ENCODE data around the gene GAK.

DNA sequence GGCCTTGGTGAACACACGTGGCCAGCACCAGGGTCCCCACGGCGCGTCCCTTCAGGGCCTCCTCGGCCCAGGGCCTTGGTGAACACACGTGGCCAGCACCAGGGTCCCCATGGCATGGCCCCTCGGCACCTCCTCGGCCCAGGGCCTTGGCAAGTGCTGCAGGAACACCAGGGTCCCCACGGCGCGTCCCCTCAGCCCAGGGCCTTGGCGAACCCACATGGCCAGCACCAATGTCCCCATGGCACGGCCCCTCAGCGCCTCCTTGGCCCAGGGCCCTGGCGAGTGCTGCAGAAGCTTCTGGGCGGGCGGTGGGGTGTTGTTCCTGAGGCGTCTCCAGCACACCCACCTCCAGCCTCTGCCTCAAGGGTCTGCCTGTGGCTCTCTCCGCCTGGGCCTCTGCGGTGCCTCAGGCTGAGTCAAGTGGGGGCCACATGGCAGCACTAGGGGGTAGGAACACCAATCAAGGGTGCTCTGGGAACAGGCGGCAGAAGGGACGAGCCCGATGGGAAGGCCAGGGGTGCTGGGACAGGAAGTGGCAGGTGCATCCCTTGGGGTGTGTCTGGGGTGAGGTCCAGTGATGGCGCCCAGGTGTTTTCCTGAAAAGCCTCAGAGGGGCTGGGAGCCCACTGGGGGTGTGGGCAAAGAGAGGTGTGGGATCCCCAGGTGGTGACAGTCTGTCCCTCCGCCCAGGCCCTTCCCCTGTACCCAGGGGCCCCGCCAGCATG is 64.4 kb downstream of the GAK start:
- TF ChIP-seq, protein P1, sequence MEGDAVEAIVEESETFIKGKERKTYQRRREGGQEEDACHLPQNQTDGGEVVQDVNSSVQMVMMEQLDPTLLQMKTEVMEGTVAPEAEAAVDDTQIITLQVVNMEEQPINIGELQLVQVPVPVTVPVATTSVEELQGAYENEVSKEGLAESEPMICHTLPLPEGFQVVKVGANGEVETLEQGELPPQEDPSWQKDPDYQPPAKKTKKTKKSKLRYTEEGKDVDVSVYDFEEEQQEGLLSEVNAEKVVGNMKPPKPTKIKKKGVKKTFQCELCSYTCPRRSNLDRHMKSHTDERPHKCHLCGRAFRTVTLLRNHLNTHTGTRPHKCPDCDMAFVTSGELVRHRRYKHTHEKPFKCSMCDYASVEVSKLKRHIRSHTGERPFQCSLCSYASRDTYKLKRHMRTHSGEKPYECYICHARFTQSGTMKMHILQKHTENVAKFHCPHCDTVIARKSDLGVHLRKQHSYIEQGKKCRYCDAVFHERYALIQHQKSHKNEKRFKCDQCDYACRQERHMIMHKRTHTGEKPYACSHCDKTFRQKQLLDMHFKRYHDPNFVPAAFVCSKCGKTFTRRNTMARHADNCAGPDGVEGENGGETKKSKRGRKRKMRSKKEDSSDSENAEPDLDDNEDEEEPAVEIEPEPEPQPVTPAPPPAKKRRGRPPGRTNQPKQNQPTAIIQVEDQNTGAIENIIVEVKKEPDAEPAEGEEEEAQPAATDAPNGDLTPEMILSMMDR (IDR thresholded peaks at IDR 0.05), result no peak
- TF ChIP-seq SIN3A (IDR thresholded peaks at IDR 0.05; ENCODE audit: borderline replicate concordance, low read depth, low read length), result no peak
- TF ChIP-seq, protein P2, sequence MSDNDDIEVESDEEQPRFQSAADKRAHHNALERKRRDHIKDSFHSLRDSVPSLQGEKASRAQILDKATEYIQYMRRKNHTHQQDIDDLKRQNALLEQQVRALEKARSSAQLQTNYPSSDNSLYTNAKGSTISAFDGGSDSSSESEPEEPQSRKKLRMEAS (IDR thresholded peaks at IDR 0.05; ENCODE audit: low read depth), result no peak
- TF ChIP-seq, protein P3, sequence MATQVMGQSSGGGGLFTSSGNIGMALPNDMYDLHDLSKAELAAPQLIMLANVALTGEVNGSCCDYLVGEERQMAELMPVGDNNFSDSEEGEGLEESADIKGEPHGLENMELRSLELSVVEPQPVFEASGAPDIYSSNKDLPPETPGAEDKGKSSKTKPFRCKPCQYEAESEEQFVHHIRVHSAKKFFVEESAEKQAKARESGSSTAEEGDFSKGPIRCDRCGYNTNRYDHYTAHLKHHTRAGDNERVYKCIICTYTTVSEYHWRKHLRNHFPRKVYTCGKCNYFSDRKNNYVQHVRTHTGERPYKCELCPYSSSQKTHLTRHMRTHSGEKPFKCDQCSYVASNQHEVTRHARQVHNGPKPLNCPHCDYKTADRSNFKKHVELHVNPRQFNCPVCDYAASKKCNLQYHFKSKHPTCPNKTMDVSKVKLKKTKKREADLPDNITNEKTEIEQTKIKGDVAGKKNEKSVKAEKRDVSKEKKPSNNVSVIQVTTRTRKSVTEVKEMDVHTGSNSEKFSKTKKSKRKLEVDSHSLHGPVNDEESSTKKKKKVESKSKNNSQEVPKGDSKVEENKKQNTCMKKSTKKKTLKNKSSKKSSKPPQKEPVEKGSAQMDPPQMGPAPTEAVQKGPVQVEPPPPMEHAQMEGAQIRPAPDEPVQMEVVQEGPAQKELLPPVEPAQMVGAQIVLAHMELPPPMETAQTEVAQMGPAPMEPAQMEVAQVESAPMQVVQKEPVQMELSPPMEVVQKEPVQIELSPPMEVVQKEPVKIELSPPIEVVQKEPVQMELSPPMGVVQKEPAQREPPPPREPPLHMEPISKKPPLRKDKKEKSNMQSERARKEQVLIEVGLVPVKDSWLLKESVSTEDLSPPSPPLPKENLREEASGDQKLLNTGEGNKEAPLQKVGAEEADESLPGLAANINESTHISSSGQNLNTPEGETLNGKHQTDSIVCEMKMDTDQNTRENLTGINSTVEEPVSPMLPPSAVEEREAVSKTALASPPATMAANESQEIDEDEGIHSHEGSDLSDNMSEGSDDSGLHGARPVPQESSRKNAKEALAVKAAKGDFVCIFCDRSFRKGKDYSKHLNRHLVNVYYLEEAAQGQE (IDR thresholded peaks at IDR 0.05; ENCODE audit: low read depth, low read length), result no peak
- TF ChIP-seq TEAD4 (IDR thresholded peaks at IDR 0.05; ENCODE audit: borderline replicate concordance, insufficient read depth), result no peak
- TF ChIP-seq TCF12 (IDR thresholded peaks at IDR 0.05), result no peak
- TF ChIP-seq EP300 (IDR thresholded peaks at IDR 0.05; ENCODE audit: borderline replicate concordance in 1 of 2, low read depth in 1 of 2, low read length in 1 of 2), result no peak
- no peak for TF ChIP-seq FOSL2 (IDR thresholded peaks at IDR 0.05; ENCODE audit: borderline replicate concordance, low read depth)
- no peak for TF ChIP-seq MEF2A (IDR thresholded peaks at IDR 0.05; ENCODE audit: borderline replicate concordance, low read depth)
- TF ChIP-seq JUND (IDR thresholded peaks at IDR 0.05), result no peak
- TF ChIP-seq POLR2AphosphoS5 (IDR thresholded peaks at IDR 0.05; ENCODE audit: low read depth, low read length), result no peak
- no peak for TF ChIP-seq YY1 (IDR thresholded peaks at IDR 0.05; ENCODE audit: low read depth)
- no peak for TF ChIP-seq RAD21 (IDR thresholded peaks at IDR 0.05; ENCODE audit: low read length)

Data from SK-N-SH (cell line).